ENCODE results near the gene CASP2.

The CASP2 gene

DNA sequence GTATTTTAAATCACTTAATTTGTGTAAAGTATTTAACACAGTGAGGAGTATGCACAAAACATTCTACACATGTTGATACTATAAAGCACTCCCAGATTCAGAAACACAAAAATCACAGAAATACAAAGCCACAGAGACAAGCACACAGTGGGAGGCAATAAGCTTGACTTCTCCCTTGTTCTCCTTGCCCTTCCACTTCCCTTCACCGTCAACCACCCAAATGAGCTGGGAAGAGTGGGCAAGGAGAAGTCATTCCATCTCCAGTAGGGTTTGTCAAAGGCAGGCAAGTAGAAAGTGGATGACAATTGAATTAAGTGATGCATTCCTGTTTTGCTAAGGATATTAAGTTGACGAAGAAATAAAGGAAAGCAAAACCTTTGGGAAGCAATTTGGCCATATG, 7.6 kb upstream of the CASP2 start:
- H4K20me1 ChIP-seq (ENCODE audit: insufficient read depth, low read length), result no peaks in the 10 kb centered on the region
- H3K4me3 ChIP-seq (ENCODE audit: low read depth, low read length, poor library complexity, severe bottlenecking), result no peak overlapping the region
- TF ChIP-seq EZH2 (IDR thresholded peaks at IDR 0.05; ENCODE audit: borderline replicate concordance, low read length), result no peak
- TF ChIP-seq, protein P1, sequence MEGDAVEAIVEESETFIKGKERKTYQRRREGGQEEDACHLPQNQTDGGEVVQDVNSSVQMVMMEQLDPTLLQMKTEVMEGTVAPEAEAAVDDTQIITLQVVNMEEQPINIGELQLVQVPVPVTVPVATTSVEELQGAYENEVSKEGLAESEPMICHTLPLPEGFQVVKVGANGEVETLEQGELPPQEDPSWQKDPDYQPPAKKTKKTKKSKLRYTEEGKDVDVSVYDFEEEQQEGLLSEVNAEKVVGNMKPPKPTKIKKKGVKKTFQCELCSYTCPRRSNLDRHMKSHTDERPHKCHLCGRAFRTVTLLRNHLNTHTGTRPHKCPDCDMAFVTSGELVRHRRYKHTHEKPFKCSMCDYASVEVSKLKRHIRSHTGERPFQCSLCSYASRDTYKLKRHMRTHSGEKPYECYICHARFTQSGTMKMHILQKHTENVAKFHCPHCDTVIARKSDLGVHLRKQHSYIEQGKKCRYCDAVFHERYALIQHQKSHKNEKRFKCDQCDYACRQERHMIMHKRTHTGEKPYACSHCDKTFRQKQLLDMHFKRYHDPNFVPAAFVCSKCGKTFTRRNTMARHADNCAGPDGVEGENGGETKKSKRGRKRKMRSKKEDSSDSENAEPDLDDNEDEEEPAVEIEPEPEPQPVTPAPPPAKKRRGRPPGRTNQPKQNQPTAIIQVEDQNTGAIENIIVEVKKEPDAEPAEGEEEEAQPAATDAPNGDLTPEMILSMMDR (IDR thresholded peaks at IDR 0.05; ENCODE audit: low read length), result no peak
- no peaks in the 10 kb centered on the region for H3K9me3 ChIP-seq (ENCODE audit: low read length)
- no peaks in the 10 kb centered on the region for H3K36me3 ChIP-seq (ENCODE audit: insufficient read depth, low read length)
- no peak overlapping the region for H3K9ac ChIP-seq (ENCODE audit: low read length)
- H3K79me2 ChIP-seq (ENCODE audit: insufficient read depth, low read length), result no peaks in the 10 kb centered on the region
- H3K27ac ChIP-seq (ENCODE audit: low read depth, low read length, poor library complexity, severe bottlenecking), result no peak overlapping the region
- H3K27me3 ChIP-seq (ENCODE audit: insufficient read depth, low read length), result no peaks in the 10 kb centered on the region
- H3F3A ChIP-seq (ENCODE audit: insufficient read depth, low read length), result no peaks in the 10 kb centered on the region
- H3K9me2 ChIP-seq (ENCODE audit: low read depth, low read length), result no peaks in the 10 kb centered on the region
- peaks cover 8% of the 10 kb centered on the region for H3K4me1 ChIP-seq (ENCODE audit: insufficient read depth, low read length, severe bottlenecking)
- no peak overlapping the region for H3K4me2 ChIP-seq (ENCODE audit: low read length)
- H2AFZ ChIP-seq (ENCODE audit: low read length), result no peak overlapping the region

DNA sequence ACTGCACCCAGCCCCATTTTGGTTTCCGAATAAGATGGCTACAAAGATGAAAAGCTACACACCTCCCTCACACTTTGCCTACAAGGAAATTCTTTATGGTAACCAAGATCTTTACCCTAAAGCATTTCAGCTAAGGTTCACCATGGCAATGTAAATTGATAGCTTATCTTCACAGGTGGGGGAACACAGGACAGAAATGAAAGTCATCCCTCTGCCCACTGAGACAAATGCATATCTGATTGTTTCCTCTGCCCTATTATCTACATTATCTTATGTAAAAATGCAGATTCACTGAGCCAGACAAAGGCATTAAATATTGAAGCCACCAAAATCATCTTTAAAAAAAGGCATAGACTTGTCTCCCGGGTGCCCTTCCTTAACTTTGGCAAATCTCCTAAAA, 6.6 kb upstream of the CASP2 start:
- Histone ChIP-seq H3K4me3 (ENCODE audit: low read depth, low read length, poor library complexity, severe bottlenecking) (no peak overlapping the region), H3K27me3 (ENCODE audit: insufficient read depth, low read length) (no peaks in the 10 kb centered on the region), H3K4me2 (ENCODE audit: low read length) (no peak overlapping the region), H3K9me2 (ENCODE audit: low read depth, low read length) (no peaks in the 10 kb centered on the region), H3K27ac (ENCODE audit: low read depth, low read length, poor library complexity, severe bottlenecking) (no peak overlapping the region), H3K36me3 (ENCODE audit: insufficient read depth, low read length) (no peaks in the 10 kb centered on the region), H2AFZ (ENCODE audit: low read length) (no peak overlapping the region), H4K20me1 (ENCODE audit: insufficient read depth, low read length) (no peaks in the 10 kb centered on the region), H3K4me1 (ENCODE audit: insufficient read depth, low read length, severe bottlenecking) (peaks cover 8% of the 10 kb centered on the region), H3K9ac (ENCODE audit: low read length) (no peak overlapping the region), H3K9me3 (ENCODE audit: low read length) (no peaks in the 10 kb centered on the region), H3F3A (ENCODE audit: insufficient read depth, low read length) (no peaks in the 10 kb centered on the region), H3K79me2 (ENCODE audit: insufficient read depth, low read length) (no peaks in the 10 kb centered on the region)
- no peak for TF ChIP-seq EZH2 (IDR thresholded peaks at IDR 0.05; ENCODE audit: borderline replicate concordance, low read length)
- TF ChIP-seq, protein P1 (IDR thresholded peaks at IDR 0.05; ENCODE audit: low read length), result no peak

DNA sequence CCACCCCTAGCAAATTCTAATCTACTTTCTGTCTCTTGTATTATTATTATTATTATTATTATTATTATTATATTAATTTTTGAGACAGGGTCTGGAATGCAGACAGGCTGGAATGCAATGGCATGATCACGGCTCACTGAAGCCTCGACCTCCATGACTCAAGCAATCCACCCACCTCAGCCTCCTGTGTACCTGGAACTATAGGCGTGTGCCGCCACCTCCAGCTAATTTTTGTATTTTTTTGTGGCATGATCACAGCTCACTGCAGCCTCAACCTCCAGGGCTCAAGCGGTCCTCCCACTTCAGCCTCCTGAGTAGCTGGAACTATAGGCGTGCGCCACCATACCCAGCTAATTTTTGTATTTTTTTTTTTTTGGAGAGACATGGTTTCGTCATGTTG, 6.0 kb upstream of the CASP2 start:
- Histone ChIP-seq H3K4me1 (ENCODE audit: insufficient read depth, low read length, severe bottlenecking) (peaks cover 8% of the 10 kb centered on the region), H3K9me3 (ENCODE audit: low read length) (no peaks in the 10 kb centered on the region), H3F3A (ENCODE audit: insufficient read depth, low read length) (no peaks in the 10 kb centered on the region), H3K27ac (ENCODE audit: low read depth, low read length, poor library complexity, severe bottlenecking) (no peak overlapping the region), H2AFZ (ENCODE audit: low read length) (no peak overlapping the region), H3K79me2 (ENCODE audit: insufficient read depth, low read length) (no peaks in the 10 kb centered on the region), H3K36me3 (ENCODE audit: insufficient read depth, low read length) (no peaks in the 10 kb centered on the region), H3K4me3 (ENCODE audit: low read depth, low read length, poor library complexity, severe bottlenecking) (no peak overlapping the region), H3K9me2 (ENCODE audit: low read depth, low read length) (no peaks in the 10 kb centered on the region), H4K20me1 (ENCODE audit: insufficient read depth, low read length) (no peaks in the 10 kb centered on the region), H3K9ac (ENCODE audit: low read length) (no peak overlapping the region), H3K27me3 (ENCODE audit: insufficient read depth, low read length) (no peaks in the 10 kb centered on the region), H3K4me2 (ENCODE audit: low read length) (no peak overlapping the region)
- TF ChIP-seq EZH2 (IDR thresholded peaks at IDR 0.05; ENCODE audit: borderline replicate concordance, low read length), result no peak
- TF ChIP-seq, protein P1 (IDR thresholded peaks at IDR 0.05; ENCODE audit: low read length), result no peak
